ENCODE measurements around the gene TRAP1.

Gene TRAP1

GRCh38 chr16:3662601-3663000, 54.7 kb downstream of the TRAP1 start:
- H3K9me3 ChIP-seq (ENCODE audit: insufficient read depth, low read length) = no peaks in the 10 kb centered on the region
- no peaks in the 10 kb centered on the region for H3K79me2 ChIP-seq (ENCODE audit: low read length)
- H3K27me3 ChIP-seq (ENCODE audit: low read depth, low read length) = no peaks in the 10 kb centered on the region
- no peak overlapping the region for H3K27ac ChIP-seq (ENCODE audit: low read length)
- H3K4me2 ChIP-seq (ENCODE audit: low read length) = no peak overlapping the region
- no peak for TF ChIP-seq EZH2phosphoT487 (IDR thresholded peaks at IDR 0.05; ENCODE audit: low read depth)
- TF ChIP-seq, protein P1, sequence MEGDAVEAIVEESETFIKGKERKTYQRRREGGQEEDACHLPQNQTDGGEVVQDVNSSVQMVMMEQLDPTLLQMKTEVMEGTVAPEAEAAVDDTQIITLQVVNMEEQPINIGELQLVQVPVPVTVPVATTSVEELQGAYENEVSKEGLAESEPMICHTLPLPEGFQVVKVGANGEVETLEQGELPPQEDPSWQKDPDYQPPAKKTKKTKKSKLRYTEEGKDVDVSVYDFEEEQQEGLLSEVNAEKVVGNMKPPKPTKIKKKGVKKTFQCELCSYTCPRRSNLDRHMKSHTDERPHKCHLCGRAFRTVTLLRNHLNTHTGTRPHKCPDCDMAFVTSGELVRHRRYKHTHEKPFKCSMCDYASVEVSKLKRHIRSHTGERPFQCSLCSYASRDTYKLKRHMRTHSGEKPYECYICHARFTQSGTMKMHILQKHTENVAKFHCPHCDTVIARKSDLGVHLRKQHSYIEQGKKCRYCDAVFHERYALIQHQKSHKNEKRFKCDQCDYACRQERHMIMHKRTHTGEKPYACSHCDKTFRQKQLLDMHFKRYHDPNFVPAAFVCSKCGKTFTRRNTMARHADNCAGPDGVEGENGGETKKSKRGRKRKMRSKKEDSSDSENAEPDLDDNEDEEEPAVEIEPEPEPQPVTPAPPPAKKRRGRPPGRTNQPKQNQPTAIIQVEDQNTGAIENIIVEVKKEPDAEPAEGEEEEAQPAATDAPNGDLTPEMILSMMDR (IDR thresholded peaks at IDR 0.05; ENCODE audit: low read depth, low read length) = no peak
- H2AFZ ChIP-seq (ENCODE audit: low read depth, low read length) = no peak overlapping the region
- H3K36me3 ChIP-seq (replicated peaks; ENCODE audit: low read depth, low read length) = peaks cover 48% of the 10 kb centered on the region
- H3K4me1 ChIP-seq (ENCODE audit: low read length) = no peaks in the 10 kb centered on the region
- H4K20me1 ChIP-seq (ENCODE audit: insufficient read depth, low read length) = no peaks in the 10 kb centered on the region
- no peak overlapping the region for H3K9ac ChIP-seq (ENCODE audit: low read length)
- no peak overlapping the region for H3K4me3 ChIP-seq (ENCODE audit: low read length)

DNA sequence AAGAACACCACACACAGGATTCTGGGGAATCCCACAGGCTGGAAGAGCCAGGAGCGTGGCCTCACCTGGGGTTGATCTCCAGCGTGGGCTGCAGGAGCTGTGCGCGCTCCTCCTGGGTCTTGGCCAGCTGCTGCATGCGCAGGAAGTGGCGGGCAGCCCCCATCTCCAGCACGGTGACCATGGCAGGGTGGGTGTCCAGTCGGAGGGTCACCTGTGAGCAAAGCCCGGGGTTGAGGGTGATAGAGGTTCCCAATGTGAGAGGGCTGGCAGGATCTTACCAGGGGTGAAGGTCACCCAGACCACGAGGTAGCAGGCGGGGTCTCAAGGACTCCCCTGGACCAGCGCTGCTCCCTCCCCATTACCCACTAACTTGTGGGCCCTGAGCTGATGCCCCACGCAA, 55.4 kb downstream of the TRAP1 start:
- Histone ChIP-seq H3K9me3 (ENCODE audit: insufficient read depth, low read length) (no peaks in the 10 kb centered on the region), H3K9ac (ENCODE audit: low read length) (no peak overlapping the region), H3K36me3 (replicated peaks; ENCODE audit: low read depth, low read length) (peaks cover 54% of the 10 kb centered on the region), H3K79me2 (ENCODE audit: low read length) (no peaks in the 10 kb centered on the region), H3K4me2 (ENCODE audit: low read length) (no peak overlapping the region), H4K20me1 (ENCODE audit: insufficient read depth, low read length) (no peaks in the 10 kb centered on the region), H3K4me3 (ENCODE audit: low read length) (no peak overlapping the region), H2AFZ (ENCODE audit: low read depth, low read length) (no peak overlapping the region), H3K27me3 (ENCODE audit: low read depth, low read length) (no peaks in the 10 kb centered on the region), H3K27ac (ENCODE audit: low read length) (no peak overlapping the region), H3K4me1 (ENCODE audit: low read length) (no peaks in the 10 kb centered on the region)
- TF ChIP-seq, protein P1 (IDR thresholded peaks at IDR 0.05; ENCODE audit: low read depth, low read length) = no peak
- no peak for TF ChIP-seq EZH2phosphoT487 (IDR thresholded peaks at IDR 0.05; ENCODE audit: low read depth)

- Histone ChIP-seq H3K4me2 (ENCODE audit: low read length) (no peak overlapping the region), H2AFZ (ENCODE audit: low read depth, low read length) (no peak overlapping the region), H3K79me2 (ENCODE audit: low read length) (no peaks in the 10 kb centered on the region), H3K9me3 (ENCODE audit: insufficient read depth, low read length) (no peaks in the 10 kb centered on the region), H3K27ac (ENCODE audit: low read length) (no peak overlapping the region), H3K4me1 (ENCODE audit: low read length) (no peaks in the 10 kb centered on the region), H3K9ac (ENCODE audit: low read length) (no peak overlapping the region), H3K36me3 (replicated peaks; ENCODE audit: low read depth, low read length) (peaks cover 60% of the 10 kb centered on the region), H3K4me3 (ENCODE audit: low read length) (no peak overlapping the region), H3K27me3 (ENCODE audit: low read depth, low read length) (no peaks in the 10 kb centered on the region), H4K20me1 (ENCODE audit: insufficient read depth, low read length) (no peaks in the 10 kb centered on the region)
- TF ChIP-seq EZH2phosphoT487 (IDR thresholded peaks at IDR 0.05; ENCODE audit: low read depth) = no peak
- TF ChIP-seq, protein P1 (IDR thresholded peaks at IDR 0.05; ENCODE audit: low read depth, low read length) = no peak
These were observed 56.0 kb downstream of the TRAP1 start for GRCh38 chr16:3661311-3661710.

DNA sequence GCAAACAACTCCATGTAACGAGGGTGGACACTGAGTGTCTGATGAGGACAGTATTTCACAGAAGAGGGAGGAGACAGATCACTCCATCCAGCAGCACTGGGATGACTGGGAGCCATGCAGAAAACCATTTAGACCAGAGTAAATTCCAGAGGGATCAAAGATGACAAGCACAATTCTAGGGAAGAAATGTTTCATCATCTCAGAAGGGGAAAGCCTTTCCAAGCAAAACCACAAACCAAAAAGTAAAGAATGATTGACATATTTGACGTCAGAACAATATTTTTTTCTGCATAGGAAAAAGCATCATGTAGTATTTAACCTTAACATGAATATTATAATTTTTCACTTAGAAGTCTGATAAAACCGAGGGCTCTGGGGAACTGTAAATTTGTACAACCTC, 58.1 kb downstream of the TRAP1 start:
- Histone ChIP-seq H3K9me3 (ENCODE audit: insufficient read depth, low read length) (no peaks in the 10 kb centered on the region), H2AFZ (ENCODE audit: low read depth, low read length) (no peak overlapping the region), H3K4me3 (ENCODE audit: low read length) (no peak overlapping the region), H3K4me2 (ENCODE audit: low read length) (no peak overlapping the region), H3K36me3 (replicated peaks; ENCODE audit: low read depth, low read length) (peaks cover 56% of the 10 kb centered on the region), H3K27me3 (ENCODE audit: low read depth, low read length) (no peaks in the 10 kb centered on the region), H3K4me1 (ENCODE audit: low read length) (no peaks in the 10 kb centered on the region), H4K20me1 (ENCODE audit: insufficient read depth, low read length) (0 out of 2 replicates have a peak, but pooled peaks cover 3% of the 10 kb centered on the region), H3K79me2 (ENCODE audit: low read length) (no peaks in the 10 kb centered on the region), H3K27ac (ENCODE audit: low read length) (no peak overlapping the region), H3K9ac (ENCODE audit: low read length) (no peak overlapping the region)
- TF ChIP-seq, protein P1 (IDR thresholded peaks at IDR 0.05; ENCODE audit: low read depth, low read length) = no peak
- TF ChIP-seq EZH2phosphoT487 (IDR thresholded peaks at IDR 0.05; ENCODE audit: low read depth) = no peak
